Fibroblast of skin of back (primary cell): ENCODE measurements around the gene ZNF175.
"Not testable (repeated sequence)": the region's sequence is repeated elsewhere in the genome, so short reads cannot be mapped to it uniquely, and the experiment has no call there.

Source experiments
- DNase-seq: peaks from one replicate; pipeline ENCODE4 v3.0.0-alpha.2; 2013

Gene ZNF175

GRCh38 chr19:51592521-51592920 lies 21.4 kb downstream of the ZNF175 start:
- DNase-seq, result no peak

DNA sequence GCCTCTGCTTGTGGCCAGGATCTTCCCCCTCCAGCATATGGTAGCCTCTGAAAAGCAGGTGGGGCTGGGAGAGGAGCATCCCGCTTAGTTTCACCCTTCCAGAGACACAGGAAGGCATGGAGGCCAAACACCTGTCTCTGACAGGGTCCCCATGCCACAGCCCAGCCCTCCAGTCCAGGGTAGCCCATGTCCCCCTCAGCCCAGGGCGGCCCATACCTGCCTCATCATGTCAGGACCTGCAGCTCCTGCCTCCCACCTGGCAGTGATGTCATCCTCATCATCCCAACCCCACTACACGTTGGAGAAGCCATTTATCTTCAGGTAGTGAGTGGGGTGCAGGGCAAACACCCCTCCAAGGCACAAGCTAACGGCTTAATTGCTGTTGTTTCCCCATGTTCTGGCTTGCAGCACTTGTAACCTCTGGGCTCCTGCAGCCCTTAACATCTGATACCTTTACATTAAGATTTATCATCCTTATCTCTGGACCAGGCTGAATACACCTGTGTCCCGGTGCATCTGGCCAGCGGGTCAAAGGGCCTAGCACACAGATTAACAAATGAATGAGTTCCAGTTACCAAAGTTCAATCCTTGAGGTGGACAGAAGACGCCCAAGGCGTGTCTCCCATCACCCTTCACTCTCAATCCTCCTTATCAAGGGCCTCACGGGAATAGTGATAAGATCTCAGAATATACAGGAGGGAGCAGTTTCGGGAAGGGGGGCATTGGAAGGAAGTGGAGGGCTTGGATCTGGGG lies 22.2 kb downstream of the ZNF175 start:
- DNase-seq, result no peak

- peak; percentile 97 for DNase-seq
These were observed 23.1 kb downstream of the ZNF175 start for GRCh38 chr19:51593969-51594773.

GRCh38 chr19:51594774-51595109 lies 23.7 kb downstream of the ZNF175 start:
- no peak for DNase-seq

- DNase-seq, result no peak
These were observed 24.4 kb downstream of the ZNF175 start for GRCh38 chr19:51595190-51596175.

- DNase-seq, result no peak
These were observed 27.3 kb downstream of the ZNF175 start for GRCh38 chr19:51598159-51598915.

GRCh38 chr19:51599084-51599483 lies 28.0 kb downstream of the ZNF175 start:
- DNase-seq, result no peak

- no peak for DNase-seq
These were observed 30.0 kb downstream of the ZNF175 start for GRCh38 chr19:51600940-51601580.

DNA sequence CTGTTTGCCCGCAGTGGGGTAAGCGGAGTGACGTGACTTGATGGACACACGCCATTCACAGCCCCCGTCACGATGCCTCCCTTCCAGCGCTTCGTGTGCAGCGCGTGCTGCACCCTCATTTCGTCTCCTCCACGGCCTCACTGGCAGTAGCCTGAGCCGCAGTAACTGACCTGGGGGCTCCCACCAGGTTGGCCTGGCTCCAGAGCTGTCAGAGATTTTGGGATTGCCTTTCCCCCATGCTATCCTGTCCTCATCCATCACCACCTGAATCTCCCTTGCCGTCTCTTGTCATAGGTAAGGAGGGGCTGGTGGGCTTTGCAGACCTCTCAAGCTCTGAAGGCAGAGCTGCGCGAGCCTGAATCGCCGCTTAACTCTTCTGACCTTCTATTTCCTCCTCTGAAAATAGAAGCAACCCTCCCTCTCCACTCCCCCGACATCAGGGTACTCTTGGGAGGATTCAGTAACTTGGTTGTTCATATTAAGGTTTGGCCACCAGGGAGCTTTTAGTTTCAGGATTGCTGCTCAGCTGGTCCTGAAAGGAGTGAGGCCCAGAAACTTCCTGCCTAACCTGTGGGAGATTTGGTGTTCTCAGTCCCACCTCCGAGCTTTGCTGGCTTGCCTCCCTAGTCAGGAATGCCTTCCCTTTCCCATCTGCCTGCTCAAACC lies 31.2 kb downstream of the ZNF175 start:
- no peak for DNase-seq

- DNase-seq, result no peak
These were observed 36.0 kb downstream of the ZNF175 start for GRCh38 chr19:51607077-51607476.

GRCh38 chr19:51607920-51608562 lies 37.0 kb downstream of the ZNF175 start:
- DNase-seq, result peak; percentile 68

GRCh38 chr19:51610576-51610975 lies 39.5 kb downstream of the ZNF175 start:
- no peak for DNase-seq

- DNase-seq, result no peak
These were observed 43.7 kb downstream of the ZNF175 start for GRCh38 chr19:51614789-51615188.

- DNase-seq, result no peak
These were observed 44.9 kb downstream of the ZNF175 start for GRCh38 chr19:51615991-51616390.

GRCh38 chr19:51621178-51621577 lies 50.1 kb downstream of the ZNF175 start:
- DNase-seq, result no peak

- DNase-seq, result no peak
These were observed 55.6 kb downstream of the ZNF175 start for GRCh38 chr19:51626675-51627074.

- DNase-seq, result no peak
These were observed 56.5 kb downstream of the ZNF175 start for GRCh38 chr19:51627491-51628138.

GRCh38 chr19:51628153-51628939 lies 57.3 kb downstream of the ZNF175 start:
- DNase-seq, result no peak

GRCh38 chr19:51630315-51630714 lies 59.2 kb downstream of the ZNF175 start, which contains the start of gene SIGLEC5:
TSS of gene SIGLEC5 (minus strand) at chr19:51630401. CDS start at chr19:51630335, 66 bp downstream.
- not testable (repeated sequence) for DNase-seq
